Colonic mucosa (tissue), 4 donors: ENCODE results near the gene NKD2. TPM values are rescaled to one million over a fixed set of nuclear protein-coding genes. Genes with fewer than 3 reads are reported as not detected.
"Not testable (repeated sequence)": the region's sequence is repeated elsewhere in the genome, so short reads cannot be mapped to it uniquely, and the experiment has no call there.

Source experiments
- DNase-seq: peaks from one replicate; pipeline ENCODE4 v3.0.0-alpha.2; 2020
- H3K27ac ChIP-seq: fragments of 200-600 bp; one replicate; pipeline ENCODE4 v1.8.0; 2021
- H3K27me3 ChIP-seq: fragments of 200-600 bp; one replicate; pipeline ENCODE4 v1.8.0; 2021
- H3K36me3 ChIP-seq: fragments of 200-600 bp; one replicate; pipeline ENCODE4 v1.8.0; 2021
- H3K4me1 ChIP-seq: fragments of 200-600 bp; one replicate; pipeline ENCODE4 v1.8.0; 2021; ENCODE audit warnings: mild to moderate bottlenecking
- H3K4me3 ChIP-seq: fragments of 200-600 bp; one replicate; pipeline ENCODE4 v1.8.0; 2021
- H3K9ac ChIP-seq, 2 donors: one replicate each; pipeline ENCODE4 v1.7.0; 2013; ENCODE audit warnings: control low read depth in 2 of 2, low read depth in 2 of 2, low read length in 2 of 2
- H3K9me3 ChIP-seq: fragments of 200-600 bp; one replicate; pipeline ENCODE4 v1.8.0; 2021
- intact Hi-C: fragments of 100-400 bp; cut with DNase I; formaldehyde crosslinking; loops from one replicate; pipeline ENCODE4 v1.14.1; 2022
- total RNA-seq, 2 donors: library from RNA; stranded (reverse); fragmentation: NEBNext Ultra II Directional in 1 of 2; extraction: Animal tissue kit (Norgen Biotek cat#: 25700) in 1 of 2; gene quantifications; one replicate each; pipeline ENCODE4 v1.2.1, GENCODE V29; 2021
- TF ChIP-seq, protein P1 (sequence below): fragments of 200-600 bp; IDR thresholded peaks from one replicate; pipeline ENCODE4 v1.8.0; 2022; ENCODE audit warnings: antibody characterized with exemption, mild to moderate bottlenecking
- donor health status: healthy.
- donor health status: DM: no; HTN: no; CAD: no.
- donor health status: DM: no; HTN: no; CAD: no.

NKD2 gene
- total RNA-seq, 2 donors from 2014 or later, result 0.94 to 1.9 TPM

DNA sequence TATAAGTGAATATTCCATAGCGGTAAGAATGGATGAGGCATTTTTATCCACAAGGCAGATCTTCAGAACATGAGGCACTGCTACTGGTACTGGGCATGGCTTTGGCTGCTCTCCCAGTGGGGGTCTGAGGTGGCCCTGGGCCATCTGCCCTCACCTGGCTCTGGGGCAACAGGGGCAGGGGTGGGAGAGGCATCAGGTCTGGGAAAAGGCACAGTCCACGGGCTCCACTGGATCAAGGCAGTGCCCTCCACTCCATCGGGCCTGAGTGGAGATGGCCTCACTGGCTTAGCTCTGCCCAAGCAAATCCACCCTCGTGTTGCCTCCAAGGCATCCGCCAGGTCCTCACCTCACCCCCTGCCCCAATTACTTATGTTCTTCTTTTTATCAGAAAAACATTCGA, 10.9 kb upstream of the NKD2 start:
- H3K27ac ChIP-seq, result no peak overlapping the region
- intact Hi-C loops, result no loop called here
- no peak for DNase-seq

DNA sequence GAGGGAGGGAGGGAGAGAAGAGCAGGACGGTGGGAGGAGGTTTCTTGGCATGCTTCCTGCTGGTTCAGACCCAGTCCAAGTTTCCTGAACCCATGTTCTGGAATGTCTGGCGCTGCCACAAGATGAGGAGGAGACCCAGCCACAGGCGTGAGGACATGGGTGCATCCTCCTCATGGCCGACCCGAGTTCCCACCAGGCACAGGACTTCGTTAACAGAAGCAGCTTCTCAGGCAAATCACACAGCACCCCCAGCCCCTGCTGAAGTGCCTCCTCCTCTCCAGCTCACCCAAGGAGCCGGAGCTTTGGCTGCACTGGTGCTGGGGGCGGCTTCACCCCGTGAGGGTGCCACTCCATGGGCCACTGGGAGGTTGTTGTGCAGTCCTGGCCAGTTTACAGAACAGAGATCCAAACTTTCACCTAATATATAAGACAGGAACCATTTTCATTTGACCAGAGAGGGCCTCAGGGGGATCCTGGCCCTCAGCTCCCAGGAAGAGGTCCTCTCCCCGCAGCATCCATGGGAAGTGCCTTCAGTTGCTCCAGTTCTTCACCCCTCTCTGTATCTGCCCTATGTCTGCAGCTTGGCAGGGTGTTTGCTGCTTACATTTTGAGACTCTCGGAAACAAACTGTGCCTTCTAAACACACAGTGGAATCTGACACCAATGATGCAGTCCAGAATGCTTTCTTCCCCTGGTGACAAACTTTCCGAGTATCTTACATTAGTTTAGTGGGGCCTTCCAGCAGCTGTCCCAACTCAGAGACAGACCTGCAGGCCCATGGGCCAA, 10.2 kb upstream of the NKD2 start:
- Histone ChIP-seq H3K4me3 (no peak overlapping the region), H3K27ac (no peak overlapping the region), H3K9me3 (no peaks in the 10 kb centered on the region), H3K27me3 (no peaks in the 10 kb centered on the region), H3K9ac (no peak overlapping the region), H3K36me3 (no peaks in the 10 kb centered on the region), H3K4me1 (no peaks in the 10 kb centered on the region)
- TF ChIP-seq, protein P1, sequence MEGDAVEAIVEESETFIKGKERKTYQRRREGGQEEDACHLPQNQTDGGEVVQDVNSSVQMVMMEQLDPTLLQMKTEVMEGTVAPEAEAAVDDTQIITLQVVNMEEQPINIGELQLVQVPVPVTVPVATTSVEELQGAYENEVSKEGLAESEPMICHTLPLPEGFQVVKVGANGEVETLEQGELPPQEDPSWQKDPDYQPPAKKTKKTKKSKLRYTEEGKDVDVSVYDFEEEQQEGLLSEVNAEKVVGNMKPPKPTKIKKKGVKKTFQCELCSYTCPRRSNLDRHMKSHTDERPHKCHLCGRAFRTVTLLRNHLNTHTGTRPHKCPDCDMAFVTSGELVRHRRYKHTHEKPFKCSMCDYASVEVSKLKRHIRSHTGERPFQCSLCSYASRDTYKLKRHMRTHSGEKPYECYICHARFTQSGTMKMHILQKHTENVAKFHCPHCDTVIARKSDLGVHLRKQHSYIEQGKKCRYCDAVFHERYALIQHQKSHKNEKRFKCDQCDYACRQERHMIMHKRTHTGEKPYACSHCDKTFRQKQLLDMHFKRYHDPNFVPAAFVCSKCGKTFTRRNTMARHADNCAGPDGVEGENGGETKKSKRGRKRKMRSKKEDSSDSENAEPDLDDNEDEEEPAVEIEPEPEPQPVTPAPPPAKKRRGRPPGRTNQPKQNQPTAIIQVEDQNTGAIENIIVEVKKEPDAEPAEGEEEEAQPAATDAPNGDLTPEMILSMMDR, result no peak
- DNase-seq, result no peak
- intact Hi-C loops, result no loop called here

More for the DNA sequence above, 10.9 kb upstream of the NKD2 start:
- TF ChIP-seq, protein P1, result no peak
- no peak overlapping the region for H3K4me3 ChIP-seq
- H3K4me1 ChIP-seq, result no peaks in the 10 kb centered on the region
- no peak overlapping the region for H3K9ac ChIP-seq
- H3K36me3 ChIP-seq, result no peaks in the 10 kb centered on the region
- H3K27me3 ChIP-seq, result no peaks in the 10 kb centered on the region
- no peaks in the 10 kb centered on the region for H3K9me3 ChIP-seq

DNA sequence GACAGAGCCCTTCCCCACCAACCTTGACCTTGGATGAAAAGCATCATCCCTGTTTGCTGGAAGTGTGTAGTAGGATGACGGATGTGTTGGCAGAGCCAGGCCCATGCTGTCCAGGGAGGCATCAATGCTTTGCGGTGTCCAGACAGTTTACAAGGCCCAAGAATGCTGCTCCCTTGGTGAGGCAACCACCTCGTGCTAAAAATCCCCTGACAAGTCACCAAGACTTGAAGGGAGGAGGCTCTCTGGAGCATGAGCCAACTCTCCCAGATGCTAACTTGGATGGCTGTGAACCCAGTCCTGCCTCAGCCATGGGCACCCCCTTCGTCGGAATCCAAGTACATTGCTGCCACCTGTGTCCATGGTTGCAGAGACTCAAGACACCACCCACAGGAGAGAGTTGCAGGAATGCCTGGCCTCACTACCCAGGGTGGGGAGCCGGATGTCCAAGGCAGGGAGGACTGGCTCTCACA, 9.5 kb upstream of the NKD2 start:
- Histone ChIP-seq H3K4me1 (peaks cover 3% of the 10 kb centered on the region), H3K27ac (no peak overlapping the region), H3K36me3 (no peaks in the 10 kb centered on the region), H3K27me3 (no peaks in the 10 kb centered on the region), H3K9me3 (no peaks in the 10 kb centered on the region), H3K9ac (no peak overlapping the region), H3K4me3 (no peak overlapping the region)
- intact Hi-C loops, result no loop called here
- TF ChIP-seq, protein P1, result no peak
- DNase-seq, result no peak

DNA sequence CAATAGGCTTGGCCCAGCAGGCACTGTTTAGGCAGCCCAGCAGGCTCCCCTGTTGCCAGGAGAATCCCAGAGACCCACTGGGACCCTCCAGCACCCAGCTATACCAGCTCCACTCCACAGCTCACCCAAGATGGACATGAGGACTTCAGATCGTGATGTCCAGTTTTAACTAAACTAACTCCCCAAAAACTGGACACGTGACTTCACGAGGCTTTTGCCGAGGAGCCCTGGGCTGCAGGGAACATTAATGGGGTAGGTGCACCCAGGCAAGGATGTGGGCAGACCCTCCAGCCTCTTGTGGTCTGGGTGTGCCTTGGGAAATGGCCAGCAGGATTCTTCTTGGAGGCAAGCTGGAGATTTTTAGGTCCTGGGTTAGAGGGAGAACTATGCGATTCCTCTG, 8.9 kb upstream of the NKD2 start:
- Histone ChIP-seq H3K27me3 (peaks cover 2% of the 10 kb centered on the region), H3K9me3 (no peaks in the 10 kb centered on the region), H3K4me3 (no peak overlapping the region), H3K36me3 (no peaks in the 10 kb centered on the region), H3K4me1 (peaks cover 3% of the 10 kb centered on the region), H3K27ac (no peak overlapping the region), H3K9ac (no peak overlapping the region)
- TF ChIP-seq, protein P1, result no peak
- DNase-seq, result no peak
- intact Hi-C loops, result no loop called here

DNA sequence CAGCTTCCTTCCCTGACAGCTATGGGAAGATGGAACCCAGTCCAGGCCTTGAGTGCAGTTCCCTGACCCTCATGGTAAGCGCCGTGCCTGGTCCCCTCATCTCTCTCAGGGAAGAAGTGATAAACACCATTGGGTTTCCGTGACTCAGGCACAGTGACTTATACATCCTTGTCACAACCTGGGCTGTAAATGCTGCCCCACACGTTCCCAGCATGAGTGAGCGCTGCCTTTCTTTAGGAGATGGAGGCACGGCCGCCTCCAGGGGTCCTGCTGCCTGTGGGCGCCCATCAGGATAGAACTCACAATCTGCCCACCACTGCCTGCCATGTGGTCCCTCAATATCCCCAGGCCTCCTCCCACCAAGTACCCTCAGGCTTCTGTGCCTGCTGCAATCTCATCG, 8.3 kb upstream of the NKD2 start:
- intact Hi-C loops, result no loop called here
- no peak overlapping the region for H3K9ac ChIP-seq
- H3K4me1 ChIP-seq, result peaks cover 7% of the 10 kb centered on the region
- no peaks in the 10 kb centered on the region for H3K36me3 ChIP-seq
- H3K9me3 ChIP-seq, result no peaks in the 10 kb centered on the region
- TF ChIP-seq, protein P1, result no peak
- no peak overlapping the region for H3K27ac ChIP-seq
- no peak overlapping the region for H3K4me3 ChIP-seq
- H3K27me3 ChIP-seq, result peaks cover 8% of the 10 kb centered on the region
- DNase-seq, result no peak

DNA sequence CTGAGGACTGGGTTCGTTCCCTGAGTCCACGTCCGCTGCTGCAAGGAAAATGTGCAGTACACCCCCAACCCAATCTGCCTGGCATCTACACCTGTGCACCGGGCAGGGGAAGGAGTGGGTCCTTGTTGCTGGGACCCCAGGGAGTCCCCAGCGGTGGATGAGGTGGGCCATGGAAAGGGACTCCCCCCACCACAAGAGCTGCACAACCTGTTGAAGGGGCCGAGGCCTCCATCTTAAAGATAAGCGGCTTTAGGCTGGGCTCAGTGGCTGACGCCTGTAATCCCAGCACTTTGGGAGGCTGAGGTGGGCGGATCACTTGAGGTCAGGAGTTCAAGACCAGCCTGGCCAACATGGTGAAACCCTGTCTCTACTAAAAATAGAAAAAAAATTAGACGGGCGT, 7.8 kb upstream of the NKD2 start:
- H3K27ac ChIP-seq, H3K9ac ChIP-seq, DNase-seq, intact Hi-C loops, H3K9me3 ChIP-seq, H3K36me3 ChIP-seq, H3K4me1 ChIP-seq, H3K4me3 ChIP-seq: not testable (repeated sequence)
- peaks cover 13% of the 10 kb centered on the region for H3K27me3 ChIP-seq
